Fibroblast of lung (primary cell): ENCODE results near the gene HSD17B3.

Experiments
- EZH2 ChIP-seq: IDR thresholded peaks from 2 replicates; pipeline ENCODE4 v1.5.1; 2012; ENCODE audit warnings: low read length, control low read depth, mild to moderate bottlenecking; ENCODE audit errors: missing control alignments
- TF ChIP-seq, protein P1 (sequence below), 2 donors: IDR thresholded peaks in 1 of 2; conservative IDR thresholded peaks in 1 of 2; 1 replicate in 1 of 2; 2 replicates in 1 of 2; pipeline ENCODE4 v1.5.1; 2011 to 2012; ENCODE audit warnings: low read length in 2 of 2, control low read depth in 1 of 2, inconsistent platforms in 1 of 2, low read depth in 1 of 2, mild to moderate bottlenecking in 1 of 2

DNA sequence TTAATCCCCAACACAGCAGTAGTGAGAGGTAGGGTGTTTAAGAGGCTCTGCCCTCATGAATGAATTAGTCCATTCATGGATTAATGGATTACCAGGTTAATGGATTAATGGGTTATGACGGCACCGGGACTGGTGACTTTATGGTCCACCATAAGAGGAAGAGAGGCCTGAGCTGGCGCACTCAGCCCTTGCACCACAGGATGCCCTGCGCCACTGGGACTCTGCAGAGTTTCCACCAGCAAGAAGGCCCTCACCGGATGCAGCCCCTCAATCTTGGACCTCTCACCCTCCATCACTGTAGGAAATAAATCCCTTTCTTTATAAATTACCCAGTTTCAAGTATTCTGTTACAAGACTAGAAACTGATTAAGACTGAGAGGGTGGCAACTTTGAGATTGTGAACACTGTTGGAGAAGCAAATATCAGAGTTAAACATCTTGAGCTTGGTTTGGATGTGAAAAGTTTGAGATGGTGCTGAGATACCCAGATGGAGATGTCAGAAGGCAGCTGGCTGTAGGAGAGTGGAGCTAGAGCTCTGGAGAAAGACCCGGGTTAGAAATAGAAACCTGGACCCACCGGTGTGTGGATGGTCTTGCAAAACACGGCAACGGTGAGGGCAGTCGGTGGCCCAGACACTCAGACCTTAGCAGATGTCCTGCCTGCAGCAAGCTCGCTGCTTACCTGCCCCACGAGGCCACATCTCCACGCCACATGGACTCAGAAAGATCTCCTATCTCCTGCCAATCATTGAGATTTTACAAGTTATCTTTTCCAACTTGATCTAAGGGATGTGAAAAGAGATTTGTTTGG, 98.8 kb downstream of the HSD17B3 start:
- TF ChIP-seq, protein P1, sequence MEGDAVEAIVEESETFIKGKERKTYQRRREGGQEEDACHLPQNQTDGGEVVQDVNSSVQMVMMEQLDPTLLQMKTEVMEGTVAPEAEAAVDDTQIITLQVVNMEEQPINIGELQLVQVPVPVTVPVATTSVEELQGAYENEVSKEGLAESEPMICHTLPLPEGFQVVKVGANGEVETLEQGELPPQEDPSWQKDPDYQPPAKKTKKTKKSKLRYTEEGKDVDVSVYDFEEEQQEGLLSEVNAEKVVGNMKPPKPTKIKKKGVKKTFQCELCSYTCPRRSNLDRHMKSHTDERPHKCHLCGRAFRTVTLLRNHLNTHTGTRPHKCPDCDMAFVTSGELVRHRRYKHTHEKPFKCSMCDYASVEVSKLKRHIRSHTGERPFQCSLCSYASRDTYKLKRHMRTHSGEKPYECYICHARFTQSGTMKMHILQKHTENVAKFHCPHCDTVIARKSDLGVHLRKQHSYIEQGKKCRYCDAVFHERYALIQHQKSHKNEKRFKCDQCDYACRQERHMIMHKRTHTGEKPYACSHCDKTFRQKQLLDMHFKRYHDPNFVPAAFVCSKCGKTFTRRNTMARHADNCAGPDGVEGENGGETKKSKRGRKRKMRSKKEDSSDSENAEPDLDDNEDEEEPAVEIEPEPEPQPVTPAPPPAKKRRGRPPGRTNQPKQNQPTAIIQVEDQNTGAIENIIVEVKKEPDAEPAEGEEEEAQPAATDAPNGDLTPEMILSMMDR (conservative IDR thresholded peaks at IDR 0.05 in 1 of 2, IDR thresholded peaks at IDR 0.05 in 1 of 2; ENCODE audit: low read depth in 1 of 2, low read length in 2 of 2), result no peak
- TF ChIP-seq EZH2, result no peak
